Sigmoid colon (tissue), 4 donors: ENCODE measurements around the gene CASP9.

ENCODE experiments used
- CTCF ChIP-seq, 4 experiments: fragments of 450-650 bp in 3 of 4; fragments of 200-600 bp in 1 of 4; IDR thresholded peaks; one replicate each; pipeline ENCODE4 v1.5.1; 2016 to 2019; ENCODE audit warnings: antibody characterized with exemption in 4 of 4, mild to moderate bottlenecking in 3 of 4, moderate library complexity in 2 of 4
- POLR2A ChIP-seq, 2 donors: fragments of 450-650 bp; IDR thresholded peaks; one replicate each; pipeline ENCODE4 v1.6.1; 2016; ENCODE audit warnings: antibody characterized with exemption in 2 of 2, mild to moderate bottlenecking in 2 of 2, moderate library complexity in 2 of 2
- POLR2AphosphoS5 ChIP-seq, 4 donors: sonication (generic); formaldehyde crosslinking; IDR thresholded peaks; one replicate each; pipeline ENCODE4 v1.6.1; 2017; ENCODE audit warnings: antibody characterized with exemption in 4 of 4

- TF ChIP-seq CTCF (IDR thresholded peaks at IDR 0.05) (no peak), POLR2AphosphoS5 (IDR thresholded peaks at IDR 0.05) (no peak), POLR2A (IDR thresholded peaks at IDR 0.05) (no peak)
Measured at GRCh38 chr1:15543251-15543588, 19.2 kb upstream of the CASP9 start.
